ENCODE measurements around the gene ARID5B.

The ARID5B gene

DNA sequence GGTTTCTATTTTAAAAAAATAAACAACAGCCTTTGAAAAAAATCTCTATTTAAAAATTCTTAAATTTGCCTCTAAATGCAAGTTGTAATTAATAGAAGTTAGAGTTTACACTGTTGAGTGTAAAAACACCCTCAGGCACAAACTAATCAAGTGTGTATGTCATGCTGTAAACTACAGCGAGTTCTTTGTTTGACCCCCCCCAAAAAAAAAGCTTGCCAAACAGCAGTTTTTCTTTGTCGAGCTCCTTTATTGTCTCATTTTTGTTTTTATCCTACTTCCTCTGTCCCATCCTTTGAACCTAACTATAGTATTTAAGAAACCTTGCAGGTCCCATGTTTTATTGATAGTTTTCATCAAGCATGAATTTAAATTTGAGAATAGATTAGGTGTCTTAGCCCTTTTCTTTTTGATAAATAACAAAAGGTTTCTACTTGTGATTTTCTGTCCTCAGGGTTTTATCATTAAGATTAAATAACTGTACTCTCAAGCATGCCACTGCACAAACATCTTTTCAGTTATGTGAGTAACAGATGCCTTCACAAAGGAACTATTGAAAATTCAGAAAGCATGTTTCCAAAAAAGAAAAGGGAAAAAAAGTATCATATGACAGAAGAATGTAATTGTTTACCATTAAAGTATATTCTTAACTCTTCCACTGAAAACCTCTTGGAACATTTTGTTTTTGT lies 176.0 kb downstream of the ARID5B start:
- no peak for TF ChIP-seq CTCF (conservative IDR thresholded peaks at IDR 0.05)
- no peak overlapping the region for H3K27ac ChIP-seq

GRCh38 chr10:62079885-62080559 lies 178.5 kb downstream of the ARID5B start:
- no peak overlapping the region for H3K27ac ChIP-seq
- TF ChIP-seq CTCF (conservative IDR thresholded peaks at IDR 0.05) = no peak

GRCh38 chr10:62080905-62081304 lies 179.4 kb downstream of the ARID5B start:
- no peak for TF ChIP-seq CTCF (conservative IDR thresholded peaks at IDR 0.05)

GRCh38 chr10:62081341-62082270 lies 180.1 kb downstream of the ARID5B start:
- TF ChIP-seq CTCF (conservative IDR thresholded peaks at IDR 0.05) = no peak
- peak overlapping the region; percentile 51 for H3K27ac ChIP-seq

More at GRCh38 chr10:62080905-62081304, 179.4 kb downstream of the ARID5B start:
- peak overlapping the region; percentile 51 for H3K27ac ChIP-seq

DNA sequence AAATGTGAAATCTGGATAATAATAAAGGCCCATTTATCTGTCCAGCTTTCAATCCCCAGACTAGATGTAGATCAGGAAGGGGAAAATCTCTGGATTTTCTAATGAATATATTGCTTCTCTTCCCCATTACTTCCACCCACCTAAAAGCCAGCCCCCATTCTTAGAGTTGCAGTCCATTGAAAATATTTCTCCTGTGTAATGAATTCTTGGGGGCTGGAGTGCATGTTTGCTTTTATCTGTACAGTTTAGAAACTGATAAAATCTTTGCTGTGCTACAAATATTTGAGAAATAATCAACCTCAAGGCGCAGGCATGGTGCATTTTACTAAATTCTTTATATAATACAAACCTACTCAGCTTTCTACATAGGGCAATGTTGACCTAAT lies 180.8 kb downstream of the ARID5B start:
- TF ChIP-seq CTCF (conservative IDR thresholded peaks at IDR 0.05) = no peak
- peak overlapping the region; percentile 51 for H3K27ac ChIP-seq

DNA sequence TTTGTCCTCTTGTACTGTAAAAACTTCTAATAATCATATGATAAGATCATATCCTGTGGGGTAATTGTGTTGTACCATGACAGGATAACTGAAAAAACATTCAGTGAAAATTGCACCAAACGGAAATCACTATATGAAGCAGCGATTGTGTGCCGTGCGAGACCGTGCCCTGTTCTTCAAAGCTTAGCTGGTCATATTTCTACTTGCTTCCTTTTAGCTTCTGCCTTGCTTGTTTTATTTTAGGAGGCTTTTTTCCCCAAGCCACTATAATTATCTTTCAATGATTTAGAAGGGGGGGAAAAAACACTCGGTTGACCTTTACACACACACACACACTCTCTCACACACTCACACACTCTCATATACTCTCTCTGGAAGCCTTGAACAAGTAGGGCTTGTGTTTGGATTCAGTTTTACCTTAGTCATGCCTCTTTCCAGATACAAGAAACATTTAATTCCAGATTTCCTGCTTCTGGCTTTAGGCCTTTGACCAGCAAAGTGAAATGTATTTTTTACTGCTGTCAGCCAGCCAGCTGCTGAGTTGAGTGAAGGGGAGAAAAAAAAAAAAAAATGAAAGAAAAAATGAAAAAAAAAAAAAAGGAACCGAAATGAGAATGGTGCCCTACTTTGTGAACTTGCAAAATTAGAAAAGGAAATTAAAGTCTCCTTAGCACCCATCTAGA lies 181.4 kb downstream of the ARID5B start:
- peak overlapping the region; percentile 51 for H3K27ac ChIP-seq
- no peak for TF ChIP-seq CTCF (conservative IDR thresholded peaks at IDR 0.05)

All from VCaP (cell line).